ENCODE measurements around the gene MMP24.
A peak's percentile ranks its signal among the peaks of the same experiment; 100 is the strongest.

MMP24 gene

DNA sequence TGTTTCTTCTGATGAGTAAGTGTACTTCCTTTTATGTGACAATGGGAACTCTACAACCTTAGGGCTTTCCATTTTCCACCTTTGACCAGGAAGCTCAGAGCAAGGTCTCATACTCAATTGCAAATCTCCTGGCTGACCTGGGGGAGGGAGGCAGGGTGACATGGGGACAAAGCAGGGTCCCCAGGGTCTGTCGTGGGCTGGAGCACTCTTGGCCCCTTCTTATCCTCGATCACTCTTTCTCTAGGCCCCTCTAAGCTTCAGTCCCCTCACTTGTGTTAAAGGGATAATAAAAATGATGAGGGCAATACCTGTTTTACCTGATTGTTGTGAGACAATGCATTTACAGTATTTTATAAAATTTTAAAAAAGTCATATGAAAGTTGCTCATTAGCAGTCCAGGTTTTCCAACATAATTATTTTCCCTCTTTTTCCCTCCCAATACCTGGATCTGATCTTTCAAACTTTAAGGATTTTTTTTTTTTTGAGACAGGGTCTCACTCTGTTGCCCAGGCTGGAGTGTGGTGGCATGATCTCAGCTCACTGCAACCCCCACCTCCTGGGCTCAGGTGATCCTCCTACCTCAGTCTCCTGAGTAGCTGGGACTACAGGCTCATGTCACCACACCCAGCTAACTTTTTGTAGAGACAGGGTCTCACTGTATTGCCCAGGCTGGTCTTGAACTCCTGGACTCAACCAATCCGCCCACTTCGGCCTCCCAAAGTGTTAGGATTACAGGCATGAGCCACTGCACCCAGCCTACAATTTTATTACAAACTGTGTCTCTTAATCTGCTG lies 74.2 kb downstream of the MMP24 start:
- no peak for DNase-seq
- no peak overlapping the region for H3K27ac ChIP-seq (ENCODE audit: insufficient read depth in 1 of 2, low read depth in 1 of 2, low read length in 2 of 2, poor library complexity in 1 of 2, severe bottlenecking in 2 of 2)
- POLR2A ChIA-PET, result no interaction called here
- no peaks in the 10 kb centered on the region for H3K9me3 ChIP-seq (ENCODE audit: control extremely low read depth in 1 of 5, control insufficient read depth in 4 of 5, insufficient read depth in 2 of 5, low read depth in 1 of 5, low read length in 4 of 5)
- no peak overlapping the region for H3K4me3 ChIP-seq (ENCODE audit: control insufficient read depth in 1 of 7, extremely low read depth in 1 of 7, insufficient read depth in 4 of 7, low read depth in 2 of 7, low read length in 6 of 7)
- H3K36me3 ChIP-seq (ENCODE audit: control insufficient read depth in 4 of 4, insufficient read depth in 4 of 4, low read length in 3 of 4), result peaks cover 0 to 17% (median 11%) of the 10 kb centered on the region in 4 experiments
- CTCF ChIA-PET, result interaction anchor here (0.7 to 2.8 kb wide), 4 partner anchors 10 to 188 kb away, joined by 3 to 10 read pairs (median 4); no protein-coding TSS in a partner anchor
- H3K4me1 ChIP-seq (ENCODE audit: control extremely low read depth in 1 of 4, control insufficient read depth in 4 of 4, insufficient read depth in 4 of 4, low read length in 3 of 4), result peaks cover 0 to 15% (median 0%) of the 10 kb centered on the region in 4 experiments
- H3K27me3 ChIP-seq (replicated peaks in 2 of 5; ENCODE audit: control insufficient read depth in 4 of 5, insufficient read depth in 5 of 5, low read length in 4 of 5), result no peaks in the 10 kb centered on the region
- whole genome bisulfite sequencing (ENCODE audit: insufficient coverage), result no CpG with 5 or more reads among the region's 4 CpGs

DNA sequence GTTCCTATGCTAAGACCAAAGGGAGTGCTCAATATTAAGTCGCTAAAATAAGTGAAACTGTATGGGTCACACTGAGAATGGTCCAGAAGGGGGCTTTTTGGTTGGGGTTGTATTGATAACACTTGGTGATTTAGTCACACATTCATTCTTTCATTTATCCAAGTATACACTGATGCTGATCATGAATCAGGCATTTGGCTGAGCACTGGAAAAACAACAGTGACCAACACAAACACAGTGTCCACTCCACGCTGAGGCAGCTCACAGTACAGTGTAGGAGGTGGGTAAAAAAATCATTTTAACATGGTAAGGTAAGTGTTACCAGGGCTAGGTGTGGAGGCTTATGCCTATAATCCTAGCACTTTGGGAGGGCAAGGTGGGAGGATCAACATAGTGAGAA lies 74.9 kb downstream of the MMP24 start:
- POLR2A ChIA-PET, result no interaction called here
- WGBS (ENCODE audit: insufficient coverage), result no CpG with 5 or more reads among the region's 2 CpGs
- no peak overlapping the region for H3K4me3 ChIP-seq (ENCODE audit: control insufficient read depth in 1 of 7, extremely low read depth in 1 of 7, insufficient read depth in 4 of 7, low read depth in 2 of 7, low read length in 6 of 7)
- H3K9me3 ChIP-seq (ENCODE audit: control extremely low read depth in 1 of 5, control insufficient read depth in 4 of 5, insufficient read depth in 2 of 5, low read depth in 1 of 5, low read length in 4 of 5), result no peaks in the 10 kb centered on the region
- peaks cover 0 to 24% (median 16%) of the 10 kb centered on the region in 4 experiments for H3K36me3 ChIP-seq (ENCODE audit: control insufficient read depth in 4 of 4, insufficient read depth in 4 of 4, low read length in 3 of 4)
- peaks cover 0 to 20% (median 0%) of the 10 kb centered on the region in 4 experiments for H3K4me1 ChIP-seq (ENCODE audit: control extremely low read depth in 1 of 4, control insufficient read depth in 4 of 4, insufficient read depth in 4 of 4, low read length in 3 of 4)
- no peak for DNase-seq
- CTCF ChIA-PET, result interaction anchor here (0.6 to 8.6 kb wide), 5 partner anchors 9 to 129 kb away, joined by 3 to 63 read pairs (median 4); no protein-coding TSS in a partner anchor
- no peaks in the 10 kb centered on the region for H3K27me3 ChIP-seq (replicated peaks in 2 of 5; ENCODE audit: control insufficient read depth in 4 of 5, insufficient read depth in 5 of 5, low read length in 4 of 5)
- no peak overlapping the region for H3K27ac ChIP-seq (ENCODE audit: insufficient read depth in 1 of 2, low read depth in 1 of 2, low read length in 2 of 2, poor library complexity in 1 of 2, severe bottlenecking in 2 of 2)

DNA sequence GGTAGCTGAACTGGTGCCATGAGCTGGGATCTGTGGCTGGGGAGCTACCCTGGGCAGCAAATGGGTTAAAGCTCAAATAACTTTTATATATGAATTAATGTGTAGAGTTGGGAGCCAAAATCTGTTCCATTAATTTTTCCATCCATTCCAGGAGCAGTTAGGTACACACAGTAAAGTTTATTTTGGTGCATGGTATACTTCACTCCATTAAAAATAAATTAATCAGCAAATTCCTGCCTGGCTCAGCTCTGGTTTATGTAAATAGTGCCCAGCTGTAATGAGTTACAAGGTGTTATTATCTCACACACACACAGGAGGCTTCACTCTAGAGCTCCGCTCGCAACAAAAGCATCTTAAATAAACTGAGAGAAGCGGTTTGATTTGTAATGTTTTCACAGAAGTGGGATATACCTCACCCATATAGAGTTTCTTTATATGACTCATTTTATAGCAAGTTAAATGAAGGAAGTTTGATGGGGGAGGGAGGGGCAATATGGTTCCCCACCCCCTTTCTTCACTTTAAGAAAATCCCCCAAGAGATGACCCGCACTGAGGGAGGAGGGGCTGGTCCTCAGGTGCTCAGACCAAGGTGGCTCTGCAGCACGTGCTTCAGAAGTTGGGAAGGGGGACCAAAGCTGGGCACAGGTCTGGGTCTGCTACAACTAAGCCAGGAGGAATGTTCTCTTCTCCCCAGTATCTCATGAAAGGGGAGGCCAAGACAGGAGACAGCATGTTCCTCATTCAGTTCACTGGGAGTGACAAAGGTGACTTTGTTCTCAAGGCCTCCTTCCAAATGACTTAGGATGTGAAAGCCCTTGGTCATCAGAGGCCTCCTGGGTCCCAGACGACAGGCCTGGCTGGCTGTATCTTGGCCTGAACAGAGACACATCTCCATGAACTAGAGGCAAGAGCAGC lies 76.2 kb downstream of the MMP24 start:
- Histone ChIP-seq H3K4me3 (ENCODE audit: control insufficient read depth in 1 of 7, extremely low read depth in 1 of 7, insufficient read depth in 4 of 7, low read depth in 2 of 7, low read length in 6 of 7) (no peak overlapping the region), H3K4me1 (ENCODE audit: control extremely low read depth in 1 of 4, control insufficient read depth in 4 of 4, insufficient read depth in 4 of 4, low read length in 3 of 4) (peaks cover 0 to 27% (median 0%) of the 10 kb centered on the region in 4 experiments), H3K36me3 (ENCODE audit: control insufficient read depth in 4 of 4, insufficient read depth in 4 of 4, low read length in 3 of 4) (peaks cover 0 to 25% (median 17%) of the 10 kb centered on the region in 4 experiments), H3K27ac (ENCODE audit: insufficient read depth in 1 of 2, low read depth in 1 of 2, low read length in 2 of 2, poor library complexity in 1 of 2, severe bottlenecking in 2 of 2) (no peak overlapping the region), H3K27me3 (replicated peaks in 2 of 5; ENCODE audit: control insufficient read depth in 4 of 5, insufficient read depth in 5 of 5, low read length in 4 of 5) (no peaks in the 10 kb centered on the region), H3K9me3 (ENCODE audit: control extremely low read depth in 1 of 5, control insufficient read depth in 4 of 5, insufficient read depth in 2 of 5, low read depth in 1 of 5, low read length in 4 of 5) (no peaks in the 10 kb centered on the region)
- 98% methylated on average over 3 of the region's 6 CpGs for WGBS (ENCODE audit: insufficient coverage)
- no peak for DNase-seq
- ChIA-PET POLR2A (interaction anchor here (0.5 kb wide), 1 partner anchor 30 kb away, joined by 3 read pairs; no protein-coding TSS in a partner anchor), CTCF (interaction anchor here (0.7 to 8.6 kb wide), 15 partner anchors 8 to 146 kb away, joined by 3 to 63 read pairs (median 5); partner anchors contain the start of gene EIF6)

DNA sequence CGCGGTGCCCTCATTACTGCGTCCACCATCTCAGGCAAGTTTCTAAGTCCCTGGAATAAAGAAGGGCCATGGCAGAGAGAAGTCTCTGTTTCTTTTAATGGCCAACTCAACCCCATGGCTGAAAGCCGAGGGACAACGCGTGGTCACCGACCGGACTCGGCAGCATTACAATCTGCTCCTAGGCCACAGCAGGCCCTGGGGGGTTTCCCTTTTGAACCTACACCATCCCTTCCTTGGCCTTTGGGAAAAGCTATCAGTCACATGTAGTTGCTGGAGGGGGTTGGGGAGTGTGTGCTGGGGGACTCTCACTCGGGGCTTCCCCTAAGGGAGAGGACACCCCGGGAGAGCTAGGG lies 76.9 kb downstream of the MMP24 start:
- H3K4me1 ChIP-seq (ENCODE audit: control extremely low read depth in 1 of 4, control insufficient read depth in 4 of 4, insufficient read depth in 4 of 4, low read length in 3 of 4), result peaks cover 0 to 27% (median 0%) of the 10 kb centered on the region in 4 experiments
- H3K9me3 ChIP-seq (ENCODE audit: control extremely low read depth in 1 of 5, control insufficient read depth in 4 of 5, insufficient read depth in 2 of 5, low read depth in 1 of 5, low read length in 4 of 5), result no peaks in the 10 kb centered on the region
- CTCF ChIA-PET, result interaction anchor here (0.7 to 8.6 kb wide), 15 partner anchors 10 to 142 kb away, joined by 3 to 63 read pairs (median 5); partner anchors contain the start of gene EIF6
- no peak overlapping the region for H3K4me3 ChIP-seq (ENCODE audit: control insufficient read depth in 1 of 7, extremely low read depth in 1 of 7, insufficient read depth in 4 of 7, low read depth in 2 of 7, low read length in 6 of 7)
- peaks cover 0 to 25% (median 17%) of the 10 kb centered on the region in 4 experiments for H3K36me3 ChIP-seq (ENCODE audit: control insufficient read depth in 4 of 4, insufficient read depth in 4 of 4, low read length in 3 of 4)
- DNase-seq, result no peak
- POLR2A ChIA-PET, result no interaction called here
- no peak overlapping the region for H3K27ac ChIP-seq (ENCODE audit: insufficient read depth in 1 of 2, low read depth in 1 of 2, low read length in 2 of 2, poor library complexity in 1 of 2, severe bottlenecking in 2 of 2)
- WGBS (ENCODE audit: insufficient coverage), result 93% methylated on average over 8 of the region's 11 CpGs
- no peaks in the 10 kb centered on the region for H3K27me3 ChIP-seq (replicated peaks in 2 of 5; ENCODE audit: control insufficient read depth in 4 of 5, insufficient read depth in 5 of 5, low read length in 4 of 5)

DNA sequence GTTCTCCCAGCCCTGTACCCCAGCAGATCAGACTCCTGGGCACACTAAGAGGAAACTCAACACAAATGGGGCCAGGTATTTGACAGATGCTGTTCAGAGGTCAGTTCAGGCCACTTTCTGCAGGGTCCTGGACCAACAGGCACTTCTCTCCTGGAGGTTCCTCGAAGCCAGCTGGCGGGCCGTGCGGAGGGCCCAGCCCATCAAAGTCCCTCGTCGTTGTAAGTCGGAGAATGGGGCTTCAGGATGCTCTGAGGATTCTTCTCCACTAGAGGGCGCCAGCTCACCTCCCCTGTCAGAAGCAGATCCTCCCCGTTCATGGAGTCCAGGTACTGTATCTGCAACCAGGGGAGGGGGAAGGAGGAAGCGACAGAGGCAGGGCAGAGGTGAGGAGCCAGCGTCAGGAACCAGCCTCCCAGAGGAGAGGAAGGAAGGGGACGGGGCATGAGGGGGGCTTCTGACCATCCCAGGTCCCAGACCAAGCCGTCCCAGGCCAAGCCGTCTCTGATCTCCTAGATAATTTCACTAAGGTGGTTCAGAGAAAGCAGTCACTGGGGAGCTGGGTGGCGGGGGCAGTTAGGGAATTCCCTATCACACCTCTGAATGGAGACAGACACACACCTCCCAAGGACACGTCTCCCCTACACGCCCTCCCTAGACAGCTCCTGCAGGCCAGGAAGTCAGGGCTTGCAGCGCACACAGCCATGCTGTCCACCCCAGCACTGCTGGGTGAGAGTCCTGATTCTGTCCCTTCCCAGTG lies 77.4 kb downstream of the MMP24 start:
- Histone ChIP-seq H3K27ac (ENCODE audit: insufficient read depth in 1 of 2, low read depth in 1 of 2, low read length in 2 of 2, poor library complexity in 1 of 2, severe bottlenecking in 2 of 2) (no peak overlapping the region), H3K36me3 (ENCODE audit: control insufficient read depth in 4 of 4, insufficient read depth in 4 of 4, low read length in 3 of 4) (peaks cover 0 to 25% (median 17%) of the 10 kb centered on the region in 4 experiments), H3K4me1 (ENCODE audit: control extremely low read depth in 1 of 4, control insufficient read depth in 4 of 4, insufficient read depth in 4 of 4, low read length in 3 of 4) (peaks cover 0 to 27% (median 0%) of the 10 kb centered on the region in 4 experiments), H3K27me3 (replicated peaks in 2 of 5; ENCODE audit: control insufficient read depth in 4 of 5, insufficient read depth in 5 of 5, low read length in 4 of 5) (no peaks in the 10 kb centered on the region), H3K9me3 (ENCODE audit: control extremely low read depth in 1 of 5, control insufficient read depth in 4 of 5, insufficient read depth in 2 of 5, low read depth in 1 of 5, low read length in 4 of 5) (no peaks in the 10 kb centered on the region), H3K4me3 (ENCODE audit: control insufficient read depth in 1 of 7, extremely low read depth in 1 of 7, insufficient read depth in 4 of 7, low read depth in 2 of 7, low read length in 6 of 7) (no peak overlapping the region)
- 53% methylated on average over 12 of the region's 18 CpGs for WGBS (ENCODE audit: insufficient coverage)
- ChIA-PET CTCF (interaction anchor here (0.7 to 8.6 kb wide), 26 partner anchors 11 to 211 kb away, joined by 3 to 63 read pairs (median 5); partner anchors contain the start of genes EIF6 and TRPC4AP), POLR2A (interaction anchor here (0.6 kb wide), 1 partner anchor 26 kb away, joined by 3 read pairs; no protein-coding TSS in a partner anchor)
- peak; percentile 86 to 92 (median 89) for DNase-seq

DNA sequence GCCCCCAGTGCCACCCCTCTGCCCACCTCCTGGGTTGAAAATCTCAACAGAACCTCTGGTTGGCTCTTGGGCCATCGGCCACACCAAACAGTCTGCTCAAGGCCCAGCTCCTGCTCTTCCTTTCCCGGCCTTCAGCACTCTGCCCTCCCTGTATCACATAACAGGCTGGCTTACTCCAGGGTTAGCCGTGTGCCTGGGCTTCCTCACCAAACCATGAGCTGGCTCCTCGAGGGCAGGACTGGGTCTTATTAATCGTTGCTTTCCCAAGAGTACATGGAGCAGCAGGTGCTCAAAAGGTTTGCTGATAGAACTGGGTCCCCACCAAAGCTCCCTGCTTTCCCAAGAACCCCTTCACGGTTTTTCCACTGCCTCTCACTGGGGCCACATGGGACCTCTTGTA lies 78.5 kb downstream of the MMP24 start:
- Histone ChIP-seq H3K27ac (ENCODE audit: insufficient read depth in 1 of 2, low read depth in 1 of 2, low read length in 2 of 2, poor library complexity in 1 of 2, severe bottlenecking in 2 of 2) (no peak overlapping the region), H3K4me1 (ENCODE audit: control extremely low read depth in 1 of 4, control insufficient read depth in 4 of 4, insufficient read depth in 4 of 4, low read length in 3 of 4) (peaks cover 0 to 24% (median 0%) of the 10 kb centered on the region in 4 experiments), H3K9me3 (ENCODE audit: control extremely low read depth in 1 of 5, control insufficient read depth in 4 of 5, insufficient read depth in 2 of 5, low read depth in 1 of 5, low read length in 4 of 5) (no peaks in the 10 kb centered on the region), H3K27me3 (replicated peaks in 2 of 5; ENCODE audit: control insufficient read depth in 4 of 5, insufficient read depth in 5 of 5, low read length in 4 of 5) (no peaks in the 10 kb centered on the region), H3K36me3 (ENCODE audit: control insufficient read depth in 4 of 4, insufficient read depth in 4 of 4, low read length in 3 of 4) (peaks cover 2 to 26% (median 17%) of the 10 kb centered on the region in 4 experiments), H3K4me3 (ENCODE audit: control insufficient read depth in 1 of 7, extremely low read depth in 1 of 7, insufficient read depth in 4 of 7, low read depth in 2 of 7, low read length in 6 of 7) (no peak overlapping the region)
- CTCF ChIA-PET, result interaction anchor here (0.8 to 8.6 kb wide), 18 partner anchors 8 to 212 kb away, joined by 3 to 63 read pairs (median 5); partner anchors contain the start of genes EIF6 and TRPC4AP
- 93% methylated on average over 6 of the region's 6 CpGs for WGBS (ENCODE audit: insufficient coverage)
- POLR2A ChIA-PET, result no interaction called here
- DNase-seq, result no peak
